KOPT-K1 (cell line): ENCODE measurements around the gene SRXN1.

Experiments
- H3K27ac ChIP-seq: fragments of 200-600 bp; sonication (generic); 2 replicates; pipeline ENCODE4 v1.5.1; 2016; ENCODE audit warnings: antibody characterized with exemption, mild to moderate bottlenecking, low read depth, low read length; ENCODE audit not compliant: poor library complexity, severe bottlenecking
- H3K36me3 ChIP-seq: fragments of 200-600 bp; sonication (generic); 2 replicates; pipeline ENCODE4 v1.5.1; 2017; ENCODE audit warnings: antibody characterized with exemption, mild to moderate bottlenecking, low read length, moderate library complexity; ENCODE audit not compliant: insufficient read depth
- H3K9me3 ChIP-seq: fragments of 200-600 bp; sonication (generic); 2 replicates; pipeline ENCODE4 v1.5.1; 2017; ENCODE audit warnings: antibody characterized with exemption, low read length, mild to moderate bottlenecking; ENCODE audit not compliant: insufficient read depth, poor library complexity, severe bottlenecking

The SRXN1 gene

GRCh38 chr20:637559-637958 is 15.4 kb downstream of the SRXN1 start:
- no peaks in the 10 kb centered on the region for H3K9me3 ChIP-seq
- H3K36me3 ChIP-seq: no peaks in the 10 kb centered on the region
- H3K27ac ChIP-seq: no peak overlapping the region

- H3K27ac ChIP-seq: no peak overlapping the region
- H3K9me3 ChIP-seq: no peaks in the 10 kb centered on the region
- H3K36me3 ChIP-seq: no peaks in the 10 kb centered on the region
These were observed 17.1 kb downstream of the SRXN1 start for GRCh38 chr20:635893-636338.

- Histone ChIP-seq H3K36me3 (no peaks in the 10 kb centered on the region), H3K27ac (no peak overlapping the region), H3K9me3 (no peaks in the 10 kb centered on the region)
These were observed 17.7 kb downstream of the SRXN1 start for GRCh38 chr20:635028-635892.

- Histone ChIP-seq H3K36me3 (no peaks in the 10 kb centered on the region), H3K27ac (no peak overlapping the region), H3K9me3 (no peaks in the 10 kb centered on the region)
These were observed 18.7 kb downstream of the SRXN1 start for GRCh38 chr20:634148-634925.

GRCh38 chr20:631101-631500 is 21.9 kb downstream of the SRXN1 start:
- Histone ChIP-seq H3K27ac (no peak overlapping the region), H3K36me3 (no peaks in the 10 kb centered on the region), H3K9me3 (peaks cover 4% of the 10 kb centered on the region)

- no peak overlapping the region for H3K27ac ChIP-seq
- H3K36me3 ChIP-seq: no peaks in the 10 kb centered on the region
- peaks cover 4% of the 10 kb centered on the region for H3K9me3 ChIP-seq
These were observed 26.4 kb downstream of the SRXN1 start for GRCh38 chr20:626579-626978.

- Histone ChIP-seq H3K27ac (no peak overlapping the region), H3K36me3 (no peaks in the 10 kb centered on the region), H3K9me3 (peaks cover 4% of the 10 kb centered on the region)
These were observed 27.6 kb downstream of the SRXN1 start for GRCh38 chr20:625360-625932.

- Histone ChIP-seq H3K36me3 (no peaks in the 10 kb centered on the region), H3K9me3 (peaks cover 4% of the 10 kb centered on the region)
These were observed 29.3 kb downstream of the SRXN1 start for GRCh38 chr20:623704-624103.

GRCh38 chr20:623021-623420 is 30.0 kb downstream of the SRXN1 start:
- H3K36me3 ChIP-seq: no peaks in the 10 kb centered on the region
- H3K9me3 ChIP-seq: peaks cover 7% of the 10 kb centered on the region
- H3K27ac ChIP-seq: no peak overlapping the region

More at GRCh38 chr20:623704-624103, 29.3 kb downstream of the SRXN1 start:
- H3K27ac ChIP-seq: no peak overlapping the region

- Histone ChIP-seq H3K9me3 (peaks cover 15% of the 10 kb centered on the region), H3K27ac (no peak overlapping the region), H3K36me3 (no peaks in the 10 kb centered on the region)
These were observed 30.8 kb downstream of the SRXN1 start for GRCh38 chr20:622161-622560.

- peaks cover 20% of the 10 kb centered on the region for H3K9me3 ChIP-seq
- no peak overlapping the region for H3K27ac ChIP-seq
- no peaks in the 10 kb centered on the region for H3K36me3 ChIP-seq
These were observed 31.8 kb downstream of the SRXN1 start for GRCh38 chr20:621125-621756.

GRCh38 chr20:620246-620645 is 32.8 kb downstream of the SRXN1 start:
- no peak overlapping the region for H3K27ac ChIP-seq
- no peaks in the 10 kb centered on the region for H3K36me3 ChIP-seq
- H3K9me3 ChIP-seq: peaks cover 20% of the 10 kb centered on the region

- Histone ChIP-seq H3K36me3 (no peaks in the 10 kb centered on the region), H3K9me3 (peaks cover 20% of the 10 kb centered on the region), H3K27ac (no peak overlapping the region)
These were observed 34.0 kb downstream of the SRXN1 start for GRCh38 chr20:618980-619379.

GRCh38 chr20:617934-618690 is 34.9 kb downstream of the SRXN1 start:
- H3K36me3 ChIP-seq: no peaks in the 10 kb centered on the region
- no peak overlapping the region for H3K27ac ChIP-seq

More at GRCh38 chr20:617934-618690, 34.9 kb downstream of the SRXN1 start:
- peaks cover 20% of the 10 kb centered on the region for H3K9me3 ChIP-seq
